ENCODE results near the gene SLC8A1.
A peak's percentile ranks its signal among the peaks of the same experiment; 100 is the strongest.

SLC8A1 gene

GRCh38 chr2:40321016-40321623 lies 130.8 kb downstream of the SLC8A1 start:
- no peaks in the 10 kb centered on the region for H3K27me3 ChIP-seq (replicated peaks; ENCODE audit: control insufficient read depth, insufficient read depth, low read length)
- TF ChIP-seq CTCF (IDR thresholded peaks at IDR 0.05; ENCODE audit: insufficient read depth, low read length, poor library complexity, severe bottlenecking): no peak
- DNase-seq (ENCODE audit: extremely low read depth, insufficient read length): peak; percentile 7
- H3K36me3 ChIP-seq (ENCODE audit: control insufficient read depth, insufficient read depth, low read length): no peaks in the 10 kb centered on the region
- no peak overlapping the region for H3K4me3 ChIP-seq (replicated peaks; ENCODE audit: low read depth, low read length)

GRCh38 chr2:40318921-40319320 lies 133.0 kb downstream of the SLC8A1 start:
- H3K4me3 ChIP-seq (replicated peaks; ENCODE audit: low read depth, low read length): no peak overlapping the region
- no peaks in the 10 kb centered on the region for H3K36me3 ChIP-seq (ENCODE audit: control insufficient read depth, insufficient read depth, low read length)
- no peak for DNase-seq (ENCODE audit: extremely low read depth, insufficient read length)
- H3K27me3 ChIP-seq (replicated peaks; ENCODE audit: control insufficient read depth, insufficient read depth, low read length): no peaks in the 10 kb centered on the region
- no peak for TF ChIP-seq CTCF (IDR thresholded peaks at IDR 0.05; ENCODE audit: insufficient read depth, low read length, poor library complexity, severe bottlenecking)

- DNase-seq (ENCODE audit: extremely low read depth, insufficient read length): no peak
- no peaks in the 10 kb centered on the region for H3K27me3 ChIP-seq (replicated peaks; ENCODE audit: control insufficient read depth, insufficient read depth, low read length)
- H3K36me3 ChIP-seq (ENCODE audit: control insufficient read depth, insufficient read depth, low read length): no peaks in the 10 kb centered on the region
- no peak for TF ChIP-seq CTCF (IDR thresholded peaks at IDR 0.05; ENCODE audit: insufficient read depth, low read length, poor library complexity, severe bottlenecking)
- no peak overlapping the region for H3K4me3 ChIP-seq (replicated peaks; ENCODE audit: low read depth, low read length)
Observed at GRCh38 chr2:40317761-40318160, 134.1 kb downstream of the SLC8A1 start.

GRCh38 chr2:40317046-40317445 lies 134.8 kb downstream of the SLC8A1 start:
- TF ChIP-seq CTCF (IDR thresholded peaks at IDR 0.05; ENCODE audit: insufficient read depth, low read length, poor library complexity, severe bottlenecking): no peak
- Histone ChIP-seq H3K27me3 (replicated peaks; ENCODE audit: control insufficient read depth, insufficient read depth, low read length) (no peaks in the 10 kb centered on the region), H3K4me3 (replicated peaks; ENCODE audit: low read depth, low read length) (no peak overlapping the region), H3K36me3 (ENCODE audit: control insufficient read depth, insufficient read depth, low read length) (no peaks in the 10 kb centered on the region)
- no peak for DNase-seq (ENCODE audit: extremely low read depth, insufficient read length)

- H3K27me3 ChIP-seq (replicated peaks; ENCODE audit: control insufficient read depth, insufficient read depth, low read length): no peaks in the 10 kb centered on the region
- no peaks in the 10 kb centered on the region for H3K36me3 ChIP-seq (ENCODE audit: control insufficient read depth, insufficient read depth, low read length)
- no peak overlapping the region for H3K4me3 ChIP-seq (replicated peaks; ENCODE audit: low read depth, low read length)
- DNase-seq (ENCODE audit: extremely low read depth, insufficient read length): no peak
- no peak for TF ChIP-seq CTCF (IDR thresholded peaks at IDR 0.05; ENCODE audit: insufficient read depth, low read length, poor library complexity, severe bottlenecking)
Observed at GRCh38 chr2:40316620-40317019, 135.3 kb downstream of the SLC8A1 start.

GRCh38 chr2:40315683-40316082 lies 136.2 kb downstream of the SLC8A1 start:
- Histone ChIP-seq H3K27me3 (replicated peaks; ENCODE audit: control insufficient read depth, insufficient read depth, low read length) (no peaks in the 10 kb centered on the region), H3K36me3 (ENCODE audit: control insufficient read depth, insufficient read depth, low read length) (no peaks in the 10 kb centered on the region), H3K4me3 (replicated peaks; ENCODE audit: low read depth, low read length) (no peak overlapping the region)
- no peak for DNase-seq (ENCODE audit: extremely low read depth, insufficient read length)
- TF ChIP-seq CTCF (IDR thresholded peaks at IDR 0.05; ENCODE audit: insufficient read depth, low read length, poor library complexity, severe bottlenecking): no peak
